Measurements from ENCODE around the gene ADTRP. TPM values are rescaled to one million over a fixed set of nuclear protein-coding genes. Genes with fewer than 3 reads are reported as not detected.

Gene ADTRP
- total and polyA plus RNA-seq, 10 of the 15 experiments (the other 5 are each of a cell fraction or from before 2014, with no cell fraction given): 0.10 to 2.6 (median 2.1) TPM

DNA sequence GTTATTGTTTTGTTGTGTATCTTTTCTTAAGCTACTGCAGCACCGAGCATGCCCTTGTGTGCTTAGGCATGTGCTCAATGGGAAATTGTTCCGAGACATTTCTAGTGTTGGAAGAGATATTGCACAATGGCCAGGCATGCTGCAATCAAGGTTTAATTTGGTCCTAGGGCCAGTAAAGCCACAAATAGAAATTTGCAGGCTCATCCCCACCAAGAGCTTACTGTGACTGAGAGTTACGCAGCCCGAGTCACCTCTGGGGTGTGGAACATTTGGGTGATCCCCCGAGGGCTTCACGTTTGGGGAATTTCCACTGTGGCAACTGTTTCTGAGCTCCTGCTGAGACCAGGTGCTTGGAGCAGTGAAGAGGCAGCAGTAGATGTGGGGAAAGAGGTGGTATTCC lies 65.8 kb downstream of the ADTRP start (continued):
- TF ChIP-seq, protein P1, sequence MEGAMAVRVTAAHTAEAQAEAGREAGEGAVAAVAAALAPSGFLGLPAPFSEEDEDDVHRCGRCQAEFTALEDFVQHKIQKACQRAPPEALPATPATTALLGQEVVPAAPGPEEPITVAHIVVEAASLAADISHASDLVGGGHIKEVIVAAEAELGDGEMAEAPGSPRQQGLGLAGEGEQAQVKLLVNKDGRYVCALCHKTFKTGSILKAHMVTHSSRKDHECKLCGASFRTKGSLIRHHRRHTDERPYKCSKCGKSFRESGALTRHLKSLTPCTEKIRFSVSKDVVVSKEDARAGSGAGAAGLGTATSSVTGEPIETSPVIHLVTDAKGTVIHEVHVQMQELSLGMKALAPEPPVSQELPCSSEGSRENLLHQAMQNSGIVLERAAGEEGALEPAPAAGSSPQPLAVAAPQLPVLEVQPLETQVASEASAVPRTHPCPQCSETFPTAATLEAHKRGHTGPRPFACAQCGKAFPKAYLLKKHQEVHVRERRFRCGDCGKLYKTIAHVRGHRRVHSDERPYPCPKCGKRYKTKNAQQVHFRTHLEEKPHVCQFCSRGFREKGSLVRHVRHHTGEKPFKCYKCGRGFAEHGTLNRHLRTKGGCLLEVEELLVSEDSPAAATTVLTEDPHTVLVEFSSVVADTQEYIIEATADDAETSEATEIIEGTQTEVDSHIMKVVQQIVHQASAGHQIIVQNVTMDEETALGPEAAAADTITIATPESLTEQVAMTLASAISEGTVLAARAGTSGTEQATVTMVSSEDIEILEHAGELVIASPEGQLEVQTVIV (IDR thresholded peaks at IDR 0.05; ENCODE audit: borderline replicate concordance, partially characterized antibody): no peak
- TF ChIP-seq SPI1 (IDR thresholded peaks at IDR 0.05; ENCODE audit: borderline replicate concordance, insufficient read depth, low read depth, low read length): no peak
- TF ChIP-seq NFXL1 (IDR thresholded peaks at IDR 0.05; ENCODE audit: borderline replicate concordance): no peak
- TF ChIP-seq ZNF384 (IDR thresholded peaks at IDR 0.05; ENCODE audit: borderline replicate concordance, low read depth, low read length): no peak
- TF ChIP-seq, protein P2, sequence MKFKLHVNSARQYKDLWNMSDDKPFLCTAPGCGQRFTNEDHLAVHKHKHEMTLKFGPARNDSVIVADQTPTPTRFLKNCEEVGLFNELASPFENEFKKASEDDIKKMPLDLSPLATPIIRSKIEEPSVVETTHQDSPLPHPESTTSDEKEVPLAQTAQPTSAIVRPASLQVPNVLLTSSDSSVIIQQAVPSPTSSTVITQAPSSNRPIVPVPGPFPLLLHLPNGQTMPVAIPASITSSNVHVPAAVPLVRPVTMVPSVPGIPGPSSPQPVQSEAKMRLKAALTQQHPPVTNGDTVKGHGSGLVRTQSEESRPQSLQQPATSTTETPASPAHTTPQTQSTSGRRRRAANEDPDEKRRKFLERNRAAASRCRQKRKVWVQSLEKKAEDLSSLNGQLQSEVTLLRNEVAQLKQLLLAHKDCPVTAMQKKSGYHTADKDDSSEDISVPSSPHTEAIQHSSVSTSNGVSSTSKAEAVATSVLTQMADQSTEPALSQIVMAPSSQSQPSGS (IDR thresholded peaks at IDR 0.05; ENCODE audit: low read length): no peak
- TF ChIP-seq PAX8 (IDR thresholded peaks at IDR 0.05): no peak
- TF ChIP-seq IKZF2 (IDR thresholded peaks at IDR 0.05): peak; percentile 65 to 72
- 0 out of 2 replicates have a peak, but pooled peaks have one; percentile 57 for TF ChIP-seq POLR2AphosphoS5 (IDR thresholded peaks at IDR 0.05; ENCODE audit: low read length)
- no peak for TF ChIP-seq HDAC6 (IDR thresholded peaks at IDR 0.05; ENCODE audit: unreplicated experiment)
- no peak for TF ChIP-seq TCF7 (IDR thresholded peaks at IDR 0.05; ENCODE audit: borderline replicate concordance)
- no peak for TF ChIP-seq FOS (IDR thresholded peaks at IDR 0.05; ENCODE audit: borderline replicate concordance, extremely low read depth, insufficient read length)
- no peak for TF ChIP-seq ZNF622 (IDR thresholded peaks at IDR 0.05)
- no peak; the same call in 1 of the 2 replicates for TF ChIP-seq IRF4 (IDR thresholded peaks at IDR 0.05; ENCODE audit: low read depth, low read length)
- TF ChIP-seq KAT2A (conservative IDR thresholded peaks at IDR 0.05; ENCODE audit: control insufficient read depth, low read depth, low read length): no peak
- TF ChIP-seq CHD4 (IDR thresholded peaks at IDR 0.05): no peak
- TF ChIP-seq FOXK2 (IDR thresholded peaks at IDR 0.05): no peak
- no peak for TF ChIP-seq ZNF207 (IDR thresholded peaks at IDR 0.05; ENCODE audit: borderline replicate concordance)
- TF ChIP-seq SRF (IDR thresholded peaks at IDR 0.05; ENCODE audit: low read depth in 2 of 2, low read length in 2 of 2): no peak
- TF ChIP-seq, protein P3, sequence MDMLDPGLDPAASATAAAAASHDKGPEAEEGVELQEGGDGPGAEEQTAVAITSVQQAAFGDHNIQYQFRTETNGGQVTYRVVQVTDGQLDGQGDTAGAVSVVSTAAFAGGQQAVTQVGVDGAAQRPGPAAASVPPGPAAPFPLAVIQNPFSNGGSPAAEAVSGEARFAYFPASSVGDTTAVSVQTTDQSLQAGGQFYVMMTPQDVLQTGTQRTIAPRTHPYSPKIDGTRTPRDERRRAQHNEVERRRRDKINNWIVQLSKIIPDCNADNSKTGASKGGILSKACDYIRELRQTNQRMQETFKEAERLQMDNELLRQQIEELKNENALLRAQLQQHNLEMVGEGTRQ (IDR thresholded peaks at IDR 0.05; ENCODE audit: borderline replicate concordance, low read depth, low read length): no peak
- TF ChIP-seq RCOR1 (conservative IDR thresholded peaks at IDR 0.05; ENCODE audit: low read depth, low read length): no peak
- TF ChIP-seq, protein P4, sequence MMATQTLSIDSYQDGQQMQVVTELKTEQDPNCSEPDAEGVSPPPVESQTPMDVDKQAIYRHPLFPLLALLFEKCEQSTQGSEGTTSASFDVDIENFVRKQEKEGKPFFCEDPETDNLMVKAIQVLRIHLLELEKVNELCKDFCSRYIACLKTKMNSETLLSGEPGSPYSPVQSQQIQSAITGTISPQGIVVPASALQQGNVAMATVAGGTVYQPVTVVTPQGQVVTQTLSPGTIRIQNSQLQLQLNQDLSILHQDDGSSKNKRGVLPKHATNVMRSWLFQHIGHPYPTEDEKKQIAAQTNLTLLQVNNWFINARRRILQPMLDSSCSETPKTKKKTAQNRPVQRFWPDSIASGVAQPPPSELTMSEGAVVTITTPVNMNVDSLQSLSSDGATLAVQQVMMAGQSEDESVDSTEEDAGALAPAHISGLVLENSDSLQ (IDR thresholded peaks at IDR 0.05): no peak
- TF ChIP-seq RELA (IDR thresholded peaks at IDR 0.05; ENCODE audit: borderline replicate concordance, partially characterized antibody): peak; percentile 91
- TF ChIP-seq GABPA (IDR thresholded peaks at IDR 0.05; ENCODE audit: low read depth): no peak
- TF ChIP-seq EED (IDR thresholded peaks at IDR 0.05; ENCODE audit: low read depth): peak; percentile 84
- TF ChIP-seq KLF5 (IDR thresholded peaks at IDR 0.05; ENCODE audit: partially characterized antibody): peak; percentile 59
- TF ChIP-seq SUZ12 (IDR thresholded peaks at IDR 0.05; ENCODE audit: unreplicated experiment): no peak
- 0 out of 2 replicates have a peak, but pooled peaks have one; percentile 39 for TF ChIP-seq CREB1 (IDR thresholded peaks at IDR 0.05; ENCODE audit: low read depth)
- TF ChIP-seq CEBPB (IDR thresholded peaks at IDR 0.05; ENCODE audit: borderline replicate concordance in 1 of 2, low read depth in 2 of 2, low read length in 2 of 2): peak; percentile 17 to 66; a peak in 1 of 4 replicates
- peak; percentile 56 for TF ChIP-seq SMARCA5 (IDR thresholded peaks at IDR 0.05)
